Gastrocnemius medialis (tissue), 4 donors: ENCODE measurements around the gene OGDH. TPM values are rescaled to one million over a fixed set of nuclear protein-coding genes. Genes with fewer than 3 reads are reported as not detected.
A peak's percentile ranks its signal among the peaks of the same experiment; 100 is the strongest.
"Not testable (repeated sequence)": the region's sequence is repeated elsewhere in the genome, so short reads cannot be mapped to it uniquely, and the experiment has no call there.

Experiments used
- ATAC-seq, 2 donors: fragments of 150-250 bp; one replicate each; pipeline ENCODE4 v1.9.1; 2016
- DNase-seq, 2 donors: peaks; one replicate each; pipeline ENCODE4 v3.0.0-alpha.2; 2019
- H3K27ac ChIP-seq, 4 donors: fragments of 200-600 bp; sonication (generic); 1 replicate in 1 of 4; 2 replicates in 3 of 4; pipeline ENCODE4 v1.5.1; 2016 to 2018; ENCODE audit warnings: mild to moderate bottlenecking in 2 of 4, moderate library complexity in 1 of 4
- H3K27me3 ChIP-seq, 3 donors: fragments of 200-600 bp; sonication (generic) in 2 of 3; 1 replicate in 1 of 3; 2 replicates in 2 of 3; pipeline versions ENCODE4 v1.5.1 to v1.6.0; 2016 to 2019; ENCODE audit warnings: mild to moderate bottlenecking in 1 of 3, moderate library complexity in 1 of 3
- H3K36me3 ChIP-seq, 2 donors: fragments of 200-600 bp; sonication (generic) in 1 of 2; one replicate each; pipeline ENCODE4 v1.5.1; 2017 to 2018
- H3K4me1 ChIP-seq, 2 donors: fragments of 200-600 bp; sonication (generic) in 1 of 2; one replicate each; pipeline ENCODE4 v1.5.1; 2016 to 2017; ENCODE audit warnings: mild to moderate bottlenecking in 2 of 2
- H3K4me3 ChIP-seq, 4 donors: fragments of 200-600 bp; sonication (generic) in 3 of 4; 1 replicate in 1 of 4; 2 replicates in 3 of 4; pipeline ENCODE4 v1.5.1; 2016 to 2019; ENCODE audit warnings: mild to moderate bottlenecking in 2 of 4
- H3K9me3 ChIP-seq, 3 donors: fragments of 200-600 bp; sonication (generic) in 2 of 3; 1 replicate in 1 of 3; 2 replicates in 2 of 3; pipeline ENCODE4 v1.5.1; 2016 to 2019
- CTCF ChIP-seq, 5 experiments: fragments of 450-650 bp in 3 of 5; fragments of 200-600 bp in 2 of 5; sonication (generic) in 2 of 5; IDR thresholded peaks in 4 of 5; conservative IDR thresholded peaks in 1 of 5; 1 replicate in 4 of 5; 2 replicates in 1 of 5; pipeline ENCODE4 v1.5.1; 2016 to 2019; ENCODE audit warnings: antibody characterized with exemption in 5 of 5, mild to moderate bottlenecking in 3 of 5, moderate library complexity in 3 of 5
- POLR2A ChIP-seq, 2 donors: fragments of 450-650 bp; IDR thresholded peaks; one replicate each; pipeline ENCODE4 v1.6.1; 2017; ENCODE audit warnings: antibody characterized with exemption in 2 of 2, mild to moderate bottlenecking in 2 of 2, moderate library complexity in 2 of 2
- in situ Hi-C, 4 donors: fragments of 200-750 bp; cut with MboI; loops; one replicate each; pipeline versions ENCODE4 v1.15.0 to v1.8.0; 2017; ENCODE audit warnings: low sequenced_read_pairs in 4 of 4
- intact Hi-C: fragments of 100-400 bp; cut with DNase I; formaldehyde crosslinking; loops from one replicate; pipeline ENCODE4 v1.15.1; 2023; ENCODE audit warnings: low total_unique reads
- total RNA-seq, 4 donors: library from RNA; depleted of rRNA; stranded (reverse); fragments of >200 nt; gene quantifications; one replicate each; pipeline versions ENCODE4 v1.1.0 to v1.2.3, GENCODE V29; 2016

OGDH gene
- total RNA-seq, 4 donors from 2014 or later = 224 to 462 (median 396) TPM

GRCh38 chr7:44700322-44700721 is 93.9 kb downstream of the OGDH start:
- H3K9me3 ChIP-seq = no peaks in the 10 kb centered on the region
- peaks cover 8 to 78% of the 10 kb centered on the region in 2 donors for H3K36me3 ChIP-seq
- peak overlapping the region; percentile 62 to 92 (median 67) for H3K27ac ChIP-seq
- no peaks in the 10 kb centered on the region for H3K27me3 ChIP-seq
- ATAC-seq (no peak), DNase-seq (peak in 1 of 2 donors; percentile 14)
- no peaks in the 10 kb centered on the region for H3K4me1 ChIP-seq
- no peak overlapping the region for H3K4me3 ChIP-seq
- in situ Hi-C loops (loop anchor here in 1 of 4 donors (25.0 kb wide), 1 partner anchor 113 kb away; the partner anchor contains the start of gene TMED4), intact Hi-C loops (no loop called here)
- TF ChIP-seq POLR2A (IDR thresholded peaks at IDR 0.05) = no peak
- no peak for TF ChIP-seq CTCF (IDR thresholded peaks at IDR 0.05 in 4 of 5, conservative IDR thresholded peaks at IDR 0.05 in 1 of 5)

GRCh38 chr7:44703391-44703790 is 97.0 kb downstream of the OGDH start:
- intact Hi-C loops, H3K4me3 ChIP-seq, H3K4me1 ChIP-seq, H3K27me3 ChIP-seq, ATAC-seq, H3K9me3 ChIP-seq: not testable (repeated sequence)
- Histone ChIP-seq H3K36me3 (peaks cover 8 to 69% of the 10 kb centered on the region in 2 donors), H3K27ac (peak overlapping the region; percentile 62 to 92 (median 67))
- in situ Hi-C loops = loop anchor here in 1 of 4 donors (25.0 kb wide), 1 partner anchor 116 kb away; the partner anchor contains the start of gene TMED4
- peak in 1 of 2 donors; percentile 25 for DNase-seq

- intact Hi-C loops = no loop called here
- peak overlapping the region; percentile 55 to 92 (median 66) for H3K27ac ChIP-seq
- H3K9me3 ChIP-seq = no peaks in the 10 kb centered on the region
- DNase-seq (no peak), ATAC-seq (no peak)
- H3K4me3 ChIP-seq = no peak overlapping the region
- TF ChIP-seq POLR2A (IDR thresholded peaks at IDR 0.05) (no peak), CTCF (IDR thresholded peaks at IDR 0.05 in 4 of 5, conservative IDR thresholded peaks at IDR 0.05 in 1 of 5) (no peak)
- in situ Hi-C loops = loop anchor here in 1 of 4 donors (25.0 kb wide), 1 partner anchor 117 kb away; the partner anchor contains the start of gene TMED4
- H3K4me1 ChIP-seq = peaks cover 5 to 9% of the 10 kb centered on the region in 2 donors
- H3K27me3 ChIP-seq = no peaks in the 10 kb centered on the region
- H3K36me3 ChIP-seq = peaks cover 8 to 69% of the 10 kb centered on the region in 2 donors
Observed at GRCh38 chr7:44703921-44704320, 97.5 kb downstream of the OGDH start.

GRCh38 chr7:44705434-44705833 is 99.0 kb downstream of the OGDH start:
- intact Hi-C loops (no loop called here), in situ Hi-C loops (loop anchor here in 1 of 4 donors (25.0 kb wide), 1 partner anchor 118 kb away; the partner anchor contains the start of gene TMED4)
- no peak for ATAC-seq
- Histone ChIP-seq H3K36me3 (peaks cover 1 to 67% of the 10 kb centered on the region in 2 donors), H3K9me3 (no peaks in the 10 kb centered on the region), H3K27me3 (no peaks in the 10 kb centered on the region), H3K27ac (peak overlapping the region in 3 of 4 donors; percentile 18 to 78 (median 78)), H3K4me3 (no peak overlapping the region), H3K4me1 (peaks cover 5 to 9% of the 10 kb centered on the region in 2 donors)
- peak in 1 of 2 donors; percentile 2 for DNase-seq
- no peak for TF ChIP-seq CTCF (IDR thresholded peaks at IDR 0.05 in 4 of 5, conservative IDR thresholded peaks at IDR 0.05 in 1 of 5)
- TF ChIP-seq POLR2A (IDR thresholded peaks at IDR 0.05) = no peak

- no peak overlapping the region for H3K4me3 ChIP-seq
- ATAC-seq = peak; percentile 84 to 95
- H3K4me1 ChIP-seq = peaks cover 5 to 9% of the 10 kb centered on the region in 2 donors
- peak; percentile 70 to 85 for DNase-seq
- TF ChIP-seq POLR2A (IDR thresholded peaks at IDR 0.05) (peak in 1 of 2 donors; percentile 11), CTCF (IDR thresholded peaks at IDR 0.05 in 4 of 5, conservative IDR thresholded peaks at IDR 0.05 in 1 of 5) (no peak)
- intact Hi-C loops = no loop called here
- no peaks in the 10 kb centered on the region for H3K27me3 ChIP-seq
- peak overlapping the region; percentile 78 to 80 (median 78) for H3K27ac ChIP-seq
- peaks cover 0 to 52% of the 10 kb centered on the region in 2 donors for H3K36me3 ChIP-seq
- in situ Hi-C loops = loop anchor here in 1 of 4 donors (25.0 kb wide), 1 partner anchor 120 kb away; the partner anchor contains the start of gene TMED4
- H3K9me3 ChIP-seq = no peaks in the 10 kb centered on the region
Observed at GRCh38 chr7:44706788-44707557, 100.5 kb downstream of the OGDH start.
